NCI-H146 (cell line): ENCODE measurements around the gene LGALS14.
"Not testable (repeated sequence)": the region's sequence is repeated elsewhere in the genome, so short reads cannot be mapped to it uniquely, and the experiment has no call there.

ENCODE experiments used
- DNase-seq: peaks from one replicate; lab custom pipeline; 2025; lab: John Stamatoyannopoulos, UW

The LGALS14 gene

DNA sequence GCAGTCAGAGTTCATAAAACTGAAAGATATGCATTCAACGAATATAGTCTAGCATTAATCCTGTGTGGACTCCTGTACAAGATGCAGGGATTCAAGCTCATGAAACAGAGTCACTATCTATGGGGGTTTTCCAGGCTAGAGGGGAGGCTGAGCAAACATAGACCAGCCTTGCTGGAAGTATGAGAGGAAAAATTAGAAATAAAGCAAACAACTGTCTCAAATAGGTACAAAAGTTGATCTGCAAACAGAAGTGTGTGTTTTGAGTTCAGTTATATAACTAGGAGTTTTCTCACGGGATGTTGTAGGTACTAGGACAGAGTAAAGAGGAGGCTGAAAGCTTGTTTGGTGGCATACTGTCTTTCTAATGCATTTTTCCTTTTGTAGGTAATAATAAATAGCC, 8.5 kb upstream of the LGALS14 start:
- no peak for DNase-seq

DNA sequence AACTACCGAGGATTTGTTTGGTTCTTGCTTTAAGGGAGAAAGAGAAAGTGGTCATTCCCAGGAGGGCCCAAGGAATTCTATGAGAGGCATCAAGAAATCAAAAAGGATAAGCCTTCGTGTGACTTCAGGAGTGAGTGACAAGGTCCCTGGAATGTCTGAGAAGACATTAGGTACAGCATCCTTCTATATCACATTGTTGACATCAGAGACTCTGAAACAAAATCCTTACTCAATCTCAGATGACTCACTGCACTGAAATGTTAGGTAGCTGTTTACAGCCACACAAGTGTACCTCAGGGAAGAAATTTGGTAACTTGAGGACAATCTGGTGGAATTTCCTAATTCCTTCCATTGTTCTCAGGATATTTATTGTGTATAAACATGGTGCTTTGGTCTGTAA, 7.9 kb upstream of the LGALS14 start:
- DNase-seq = no peak

DNA sequence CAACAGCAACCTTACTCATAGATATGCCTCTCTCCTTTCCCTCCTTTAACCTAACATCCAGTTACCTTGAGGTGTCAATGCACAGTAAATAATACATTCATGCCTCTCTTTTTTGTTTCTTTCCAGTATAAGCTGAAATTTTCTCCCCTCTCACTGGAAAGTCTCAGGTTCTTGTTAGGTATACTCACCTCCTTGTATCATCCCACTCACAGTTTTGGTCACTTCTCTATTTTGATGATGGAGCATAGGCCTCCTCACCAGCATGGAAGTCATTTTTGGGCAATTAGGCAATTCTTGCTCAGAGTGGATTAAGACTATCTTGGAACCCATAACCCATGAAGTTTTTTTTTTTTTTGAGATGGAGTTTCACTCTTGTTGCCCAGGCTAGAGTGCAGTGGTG, 5.7 kb upstream of the LGALS14 start:
- no peak for DNase-seq

DNA sequence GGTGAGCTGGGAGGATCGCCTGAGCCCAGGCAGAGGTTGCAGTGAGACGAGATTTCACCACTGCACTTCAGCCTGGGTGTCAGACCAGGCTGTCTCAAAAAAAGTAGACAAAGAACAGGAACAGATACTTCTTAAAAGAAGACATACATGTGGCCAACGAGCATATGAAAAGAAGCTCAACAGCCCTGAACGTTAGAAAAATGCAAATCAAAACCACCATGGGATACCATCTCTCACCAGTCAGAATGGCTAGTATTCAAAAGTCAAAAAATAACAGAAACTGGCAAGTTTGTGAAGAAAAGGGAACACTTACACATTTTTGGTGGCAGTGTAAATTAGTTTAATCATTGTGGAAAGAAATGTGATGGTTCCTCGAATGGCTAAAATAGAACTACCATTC, 3.0 kb upstream of the LGALS14 start:
- DNase-seq = no peak

DNA sequence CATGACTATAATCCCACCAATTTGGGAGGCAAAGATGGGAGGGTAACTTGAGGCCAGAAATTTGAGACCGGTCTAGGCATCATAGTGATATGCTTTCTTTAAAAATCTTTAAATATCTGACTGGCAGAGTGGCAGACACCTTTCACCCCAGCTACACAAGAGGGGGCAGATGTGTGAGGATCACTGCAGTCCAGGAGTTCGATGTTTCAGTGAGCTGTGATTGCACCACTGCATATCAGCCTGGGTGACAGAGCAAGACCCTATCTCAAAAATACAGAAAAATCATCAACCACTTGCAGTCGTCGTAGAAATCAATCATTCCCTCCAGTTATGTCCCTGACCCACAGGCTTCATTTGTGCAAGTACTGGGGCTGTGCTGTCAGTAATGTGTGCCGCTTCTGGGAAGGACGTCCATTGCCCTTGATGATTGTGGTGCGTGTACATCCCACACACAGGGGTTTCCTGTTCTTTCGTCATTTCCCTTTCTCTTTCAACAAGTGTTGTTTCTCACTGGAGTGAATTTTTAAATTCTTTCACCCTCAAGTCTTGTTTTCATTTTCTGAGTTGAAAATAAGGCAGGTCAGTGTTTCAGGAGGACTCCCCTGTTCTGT, 1.4 kb downstream of the LGALS14 start:
- DNase-seq = no peak

DNA sequence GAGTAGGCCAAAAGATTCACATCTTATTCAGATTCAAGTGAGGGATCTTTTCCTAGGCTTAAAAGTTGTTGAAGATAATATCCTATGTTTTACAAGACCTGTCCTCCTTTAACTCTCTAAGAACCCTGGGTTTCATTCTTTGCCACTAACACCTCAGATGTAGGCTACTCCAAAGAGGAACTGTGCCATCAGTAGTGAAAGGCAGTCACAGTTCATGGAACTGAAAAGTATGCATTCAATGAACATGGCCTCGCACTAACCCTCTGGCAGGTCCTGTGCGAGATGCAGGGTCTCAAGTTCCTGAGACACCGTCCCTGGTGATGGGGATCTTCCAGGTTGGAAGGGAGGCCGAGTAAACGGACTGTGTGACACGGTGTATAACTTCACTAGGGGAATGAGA, 4.3 kb downstream of the LGALS14 start:
- DNase-seq = no peak

DNA sequence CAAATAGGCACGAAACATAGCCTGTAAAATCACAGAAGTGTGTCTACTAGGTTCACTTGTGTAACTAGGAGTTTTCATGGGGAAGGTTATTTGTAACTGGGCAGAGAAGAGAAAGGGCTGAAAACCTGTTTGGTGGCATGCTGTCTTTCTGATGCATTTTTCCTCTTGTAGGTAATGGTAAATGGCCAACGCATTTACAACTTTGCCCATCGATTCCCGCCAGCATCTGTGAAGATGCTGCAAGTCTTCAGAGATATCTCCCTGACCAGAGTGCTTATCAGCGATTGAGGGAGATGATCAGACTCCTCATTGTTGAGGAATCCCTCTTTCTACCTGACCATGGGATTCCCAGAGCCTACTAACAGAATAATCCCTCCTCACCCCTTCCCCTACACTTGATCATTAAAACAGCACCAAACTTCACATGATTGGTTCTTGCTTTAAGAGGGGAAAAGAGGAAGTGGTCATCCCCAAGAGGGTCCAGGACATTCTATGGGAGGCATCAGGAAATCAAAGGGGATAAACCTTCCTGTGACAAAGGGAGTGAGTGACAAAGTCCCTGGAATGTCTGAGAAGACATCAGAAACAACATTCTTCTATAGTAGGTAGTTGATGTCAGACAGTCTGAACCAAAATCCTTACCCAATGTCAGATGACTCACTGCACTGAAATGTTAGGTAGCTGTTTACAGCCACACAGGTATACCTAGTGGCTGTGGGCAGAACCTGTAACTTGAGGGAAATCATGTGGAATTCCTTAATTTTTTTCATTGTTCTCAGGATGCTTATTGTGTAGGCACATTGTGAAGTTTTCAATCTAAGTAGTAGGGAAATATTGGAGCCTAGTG, 5.0 kb downstream of the LGALS14 start:
- no peak for DNase-seq

DNA sequence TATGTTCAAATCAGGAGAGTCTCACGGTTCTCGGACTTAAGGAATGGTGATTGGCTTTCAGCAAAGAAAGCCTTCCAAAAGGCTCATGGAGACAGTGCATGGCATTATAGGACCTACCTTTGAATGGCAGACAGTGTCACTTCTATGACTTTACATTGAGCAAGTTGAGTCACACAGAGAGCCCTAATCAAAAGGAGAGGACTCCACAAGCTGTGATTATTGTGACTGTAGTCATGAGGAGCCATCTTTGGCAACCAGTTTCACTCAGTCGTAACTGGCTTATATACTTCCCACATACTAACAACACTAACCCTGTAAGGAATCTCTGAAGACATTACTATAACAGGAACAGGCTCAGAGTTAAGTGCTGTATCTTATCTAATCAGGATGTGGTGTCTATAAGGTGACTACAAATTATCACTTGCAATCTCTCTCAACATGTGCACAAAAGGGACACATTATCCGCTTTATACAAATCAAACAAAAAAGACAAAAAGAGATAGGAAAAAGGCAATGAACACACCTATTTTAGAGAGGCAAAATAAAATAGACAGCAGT, 6.1 kb downstream of the LGALS14 start:
- DNase-seq = peak; percentile 52

DNA sequence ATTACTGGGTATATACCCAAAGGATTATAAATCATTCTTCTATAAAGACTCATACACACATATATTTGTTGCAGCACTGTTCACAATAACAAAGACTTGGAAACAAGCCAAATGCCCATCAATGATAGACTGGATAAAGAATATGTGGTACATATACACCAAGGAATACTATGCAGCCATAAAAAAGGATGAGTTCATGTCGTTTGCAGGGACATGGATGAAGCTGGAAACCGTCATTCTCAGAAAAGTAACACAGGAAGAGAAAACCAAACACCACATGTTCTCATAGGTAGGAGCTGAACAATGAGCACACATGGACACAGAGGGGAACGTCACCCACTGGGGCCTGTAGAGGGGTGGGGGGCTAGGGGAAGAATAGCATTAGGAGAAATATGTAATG, 15.9 kb downstream of the LGALS14 start:
- not testable (repeated sequence) for DNase-seq

DNA sequence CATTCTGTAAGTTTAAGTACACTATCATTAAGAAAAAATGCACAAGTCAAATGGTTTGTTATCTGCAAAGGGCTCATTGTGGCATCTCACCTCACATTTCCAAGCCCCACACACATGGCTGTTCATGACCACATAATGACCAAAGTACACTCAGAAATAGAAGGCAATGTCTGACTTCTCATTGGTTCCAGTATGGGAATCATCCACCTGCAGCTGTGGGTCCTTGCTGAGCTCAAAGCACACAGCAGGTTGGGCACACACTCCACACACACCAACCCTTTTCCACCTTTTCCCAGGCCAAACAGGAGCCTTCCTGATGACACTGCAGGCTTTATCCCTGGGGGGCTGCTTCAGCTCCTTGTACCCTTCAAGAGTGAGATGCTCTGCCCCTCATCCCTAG, 21.7 kb downstream of the LGALS14 start:
- DNase-seq = no peak

DNA sequence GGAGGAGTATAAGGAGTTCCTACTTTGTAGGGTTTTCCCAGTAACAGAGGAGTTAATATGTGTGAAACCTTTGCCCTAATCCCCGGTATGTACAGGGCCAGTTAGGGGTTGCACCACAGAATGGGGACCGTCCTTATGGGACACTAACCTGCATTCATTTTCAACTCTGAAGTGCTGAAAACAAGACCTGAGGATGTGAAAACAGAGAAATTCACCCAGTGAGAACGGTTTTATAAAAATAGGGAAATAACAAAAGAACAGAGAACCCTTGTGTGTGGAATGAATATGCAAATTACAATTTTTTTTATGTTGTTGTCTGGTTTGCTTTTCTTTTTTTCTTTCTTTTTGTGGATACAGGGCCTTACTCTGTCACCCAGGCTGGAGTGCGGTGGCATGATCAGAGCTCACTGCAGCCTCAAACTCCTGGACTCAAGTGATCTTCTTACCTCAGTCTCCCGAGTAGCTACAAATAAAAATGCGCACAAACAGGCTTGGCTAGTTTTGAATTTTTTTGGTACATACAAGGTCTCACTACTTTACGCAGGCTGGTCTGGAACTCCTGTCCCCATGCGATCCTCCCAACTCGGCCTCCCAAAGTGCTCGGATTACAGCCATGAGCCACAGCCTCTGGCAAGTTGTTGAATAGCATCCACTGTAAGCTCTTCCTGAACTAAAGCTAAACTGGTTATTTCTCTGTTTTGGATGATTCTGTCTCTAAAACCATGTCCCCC, 23.0 kb downstream of the LGALS14 start:
- no peak for DNase-seq

DNA sequence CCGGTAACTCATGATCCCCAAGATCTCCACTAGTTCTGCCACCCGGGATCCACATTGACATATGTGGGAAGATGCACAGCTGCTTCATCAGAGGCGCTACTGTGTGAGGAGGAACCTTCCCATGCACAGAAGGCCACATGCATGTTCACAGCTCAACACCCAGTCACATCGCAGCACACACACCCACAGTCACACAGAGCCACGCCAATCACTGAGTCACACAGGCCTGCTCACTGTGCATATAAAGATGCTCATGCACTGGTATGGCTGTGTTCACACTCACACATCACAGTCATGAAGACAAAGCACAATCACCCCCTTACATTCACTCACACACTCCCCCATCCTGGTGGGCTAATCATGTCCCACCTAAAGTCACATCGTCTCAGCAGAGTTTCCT, 23.8 kb downstream of the LGALS14 start:
- DNase-seq = no peak

DNA sequence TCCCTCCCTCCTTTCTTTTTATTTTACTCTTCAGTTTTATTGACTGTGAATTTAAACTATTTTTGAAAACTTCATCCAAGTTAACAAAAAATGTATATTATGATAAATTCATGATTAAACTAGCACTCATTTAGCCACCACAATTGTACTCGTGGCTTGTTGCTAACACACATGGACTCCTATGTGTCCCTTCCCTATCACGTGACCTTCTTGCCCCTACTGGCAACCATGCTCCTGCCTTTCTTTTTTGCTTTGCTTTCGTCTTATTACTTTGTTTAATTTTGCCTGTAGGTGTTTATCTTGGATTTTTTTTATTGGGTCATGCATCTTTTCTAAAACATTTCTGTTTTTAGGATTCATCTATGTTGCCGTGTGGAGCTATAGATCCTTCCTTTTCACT, 25.3 kb downstream of the LGALS14 start:
- DNase-seq = no peak

DNA sequence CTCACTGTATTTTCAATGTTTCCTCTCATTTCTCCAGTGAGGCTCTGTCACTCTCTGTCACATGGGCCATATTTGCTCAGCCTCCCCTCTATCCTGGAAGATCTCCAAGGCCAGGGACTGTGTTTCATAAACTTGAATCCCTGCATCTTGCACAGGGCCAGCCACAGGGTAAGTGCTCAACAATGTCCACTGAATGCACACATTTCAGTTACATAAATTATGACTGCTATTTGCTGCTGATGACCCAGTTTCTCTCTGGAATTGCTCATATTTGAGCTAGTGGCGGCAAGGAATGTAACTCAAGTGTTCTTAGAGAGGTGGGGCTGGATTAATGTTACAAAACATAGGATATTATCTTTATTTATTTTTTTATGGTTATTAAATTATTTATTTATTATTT, 27.4 kb downstream of the LGALS14 start:
- DNase-seq = no peak

DNA sequence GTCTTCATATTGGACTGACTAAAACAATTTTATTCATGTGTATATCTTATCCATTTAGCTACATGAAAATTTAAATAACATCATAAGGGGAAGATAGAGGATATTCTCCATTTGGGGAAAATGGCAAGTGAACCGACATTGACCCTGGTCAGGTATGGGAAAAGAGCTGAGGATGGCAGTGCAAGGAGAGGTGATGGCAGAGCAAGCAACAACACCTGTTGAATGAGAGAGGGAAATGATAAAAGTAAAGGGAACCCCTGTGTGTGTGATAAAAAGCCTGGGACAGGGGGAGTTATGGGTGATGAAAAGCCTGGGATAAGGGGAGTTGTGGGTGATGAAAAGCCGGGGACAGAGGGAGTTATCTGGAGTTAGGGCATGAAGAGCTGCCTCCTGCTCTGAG, 29.6 kb downstream of the LGALS14 start:
- no peak for DNase-seq

DNA sequence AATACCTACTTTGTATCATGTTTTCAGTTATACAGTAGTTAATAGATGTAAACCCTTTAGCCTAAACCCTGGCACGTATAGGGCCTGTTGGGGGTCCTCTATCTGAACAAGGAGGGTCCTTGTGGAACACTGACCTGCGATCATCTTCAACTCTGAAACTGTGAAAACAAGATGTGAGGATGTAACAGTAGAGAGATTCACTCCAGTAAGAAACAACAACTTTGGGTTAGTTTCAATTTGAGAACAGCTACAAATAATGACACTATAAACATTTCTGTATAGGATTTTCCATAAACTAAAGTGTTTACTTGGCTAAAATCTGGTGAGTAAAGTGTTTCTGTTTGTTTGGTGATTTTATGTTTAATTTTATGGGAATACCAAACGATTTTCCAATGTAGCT, 31.4 kb downstream of the LGALS14 start:
- no peak for DNase-seq

DNA sequence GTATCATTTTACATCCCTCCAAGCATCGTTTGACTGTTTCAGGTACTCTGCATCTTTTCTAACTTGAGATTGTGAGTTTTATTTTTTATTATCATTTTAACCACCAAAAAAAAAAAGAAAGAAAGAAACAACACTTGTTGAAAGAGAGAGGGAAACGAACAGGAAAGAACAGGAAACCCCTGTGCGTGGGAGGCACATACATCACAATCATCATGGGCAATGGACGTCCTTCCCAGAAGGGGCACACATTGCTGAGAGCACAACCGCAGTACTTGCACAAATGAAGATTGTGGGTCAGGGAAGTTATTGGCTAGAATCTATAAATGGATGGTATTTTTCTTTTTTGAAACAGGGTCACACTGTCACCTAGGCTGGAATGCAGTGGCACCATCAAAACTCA, 31.8 kb downstream of the LGALS14 start:
- DNase-seq = no peak

DNA sequence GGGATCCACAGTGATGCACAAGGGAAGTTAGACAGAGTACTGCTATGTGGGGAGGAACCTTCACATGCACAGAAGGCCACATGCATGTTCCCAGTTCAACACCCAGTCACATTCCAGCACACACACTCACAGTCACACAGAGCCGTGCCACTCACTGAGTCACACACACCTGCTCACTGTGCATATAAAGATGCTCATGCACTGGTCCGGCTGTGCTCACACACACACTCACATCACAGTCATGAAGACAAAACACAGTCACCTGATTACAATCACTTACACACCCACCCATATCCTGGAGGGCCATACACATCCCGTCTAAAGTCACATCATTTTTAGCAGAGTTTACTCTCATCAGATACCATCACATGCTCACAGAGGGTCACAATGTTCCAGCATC, 33.1 kb downstream of the LGALS14 start:
- no peak for DNase-seq

DNA sequence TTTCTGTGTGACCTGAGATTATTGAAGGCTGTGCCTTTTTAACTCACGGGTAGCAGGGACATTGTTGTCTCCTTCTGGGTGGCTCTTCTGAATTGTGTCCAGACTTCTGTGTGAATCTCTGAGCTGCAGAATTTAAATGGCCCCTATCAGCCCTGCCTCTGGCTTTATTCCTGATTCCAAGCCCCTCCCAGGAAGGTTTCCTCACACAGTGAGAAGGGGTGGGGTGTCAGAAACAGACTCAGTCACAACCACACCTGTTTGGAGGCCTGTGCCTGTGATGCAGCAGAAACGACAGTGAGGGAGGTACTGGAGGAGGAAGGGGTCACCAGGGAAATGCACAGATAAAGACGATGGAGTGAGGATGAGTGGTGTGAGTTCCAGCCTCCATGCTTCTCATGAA, 33.6 kb downstream of the LGALS14 start, which contains the start of gene CLC:
TSS of gene CLC (minus strand) at position 139 of the 400 bp plus-strand sequence. CDS start at position 62, 77 bp downstream.
- DNase-seq = peak; percentile 50

DNA sequence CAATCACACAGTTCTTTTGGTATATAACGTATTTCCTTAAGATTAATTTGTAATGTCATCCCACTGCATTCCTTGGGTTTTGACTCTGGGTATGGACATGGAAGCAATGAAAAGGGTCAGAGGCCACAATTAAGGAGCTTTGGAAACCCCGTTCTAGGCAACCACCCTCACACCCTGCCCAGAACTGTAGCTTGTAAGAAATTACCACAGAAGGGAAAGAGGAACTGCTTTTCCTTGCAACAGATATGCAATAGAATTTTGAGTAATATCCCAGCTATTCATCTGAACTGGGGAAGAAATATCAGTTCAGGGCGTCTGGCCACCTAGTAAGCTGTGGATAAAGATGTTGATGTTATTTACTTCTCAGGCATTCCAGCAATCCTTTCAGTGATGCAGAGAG, 34.5 kb downstream of the LGALS14 start:
- no peak for DNase-seq

DNA sequence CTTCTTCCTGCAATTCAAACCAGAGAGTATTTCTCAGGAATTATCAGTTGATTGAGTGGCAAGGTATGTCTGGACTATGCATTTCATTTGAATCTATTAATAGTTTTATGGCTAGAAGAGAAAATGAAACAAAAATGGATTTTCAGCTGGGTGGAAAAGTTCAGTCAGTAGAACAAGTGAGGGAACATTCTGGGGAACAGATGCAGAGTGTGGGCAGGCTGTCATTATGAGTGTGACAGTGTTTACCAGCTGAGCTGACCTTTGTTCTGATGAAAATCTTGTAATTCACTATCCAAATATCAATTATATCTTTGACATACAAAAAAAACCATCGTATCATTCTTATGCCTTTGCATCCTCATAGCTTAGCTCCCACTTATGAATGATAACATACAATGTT, 36.1 kb downstream of the LGALS14 start:
- no peak for DNase-seq

DNA sequence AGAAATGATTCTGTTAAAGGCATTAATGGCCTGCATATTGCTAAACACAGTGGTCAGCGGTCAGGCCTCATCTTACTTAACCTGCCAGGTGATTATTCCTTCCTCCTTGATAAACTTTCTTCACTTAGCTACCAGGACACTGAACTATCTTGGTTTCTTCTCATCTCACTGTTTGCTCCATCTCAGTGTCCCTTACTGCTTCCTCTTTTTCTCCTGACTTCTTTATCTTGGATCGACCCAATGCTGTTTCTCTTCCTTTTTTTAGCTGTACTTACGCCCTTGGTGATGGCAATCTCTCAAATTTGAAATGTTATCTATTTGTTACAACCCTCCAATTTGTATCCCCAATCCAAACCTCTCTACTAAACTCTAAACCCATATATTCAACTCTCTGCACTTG, 41.4 kb downstream of the LGALS14 start:
- no peak for DNase-seq
